ENCODE measurements around the gene IGF2. TPM values are rescaled to one million over a fixed set of nuclear protein-coding genes. Genes with fewer than 3 reads are reported as not detected.

Gene IGF2
- total RNA-seq (2022) (0.29 and 0.35 TPM in 2 replicates), Bru-seq, nascent RNA (not detected), BruChase-seq, experiment 1, labeled RNA remaining after a 6-hour chase (percentile 12 among the genes with signal in this experiment), BruChase-seq, experiment 2, labeled RNA remaining after a 2-hour chase (not detected)
- long read RNA-seq: 0 reads

- DNase-seq (ENCODE audit: unreplicated experiment): no peak
- peaks cover 4% of the 10 kb centered on the region for H3K36me3 Mint-ChIP-seq (ENCODE audit: insufficient read depth, unreplicated experiment)
- intact Hi-C loops (cut with micrococcal nuclease): no loop called here
- BruUV-seq (replicated peaks): no TSS peak
- ChIA-PET CTCF (no interaction called here), POLR2A (no interaction called here)
- H3K4me1 Mint-ChIP-seq (ENCODE audit: insufficient read depth, unreplicated experiment): peaks cover 13% of the 10 kb centered on the region
- no peak for TF ChIP-seq CTCF (IDR thresholded peaks at IDR 0.05; ENCODE audit: unreplicated experiment)
- H3K4me3 Mint-ChIP-seq (ENCODE audit: unreplicated experiment): peak within 1 kb of the TSS; percentile 57
- peaks cover 65% of the 10 kb centered on the region for H3K27me3 Mint-ChIP-seq (ENCODE audit: insufficient read depth, unreplicated experiment)
- no peak within 1 kb of the TSS for H3K27ac Mint-ChIP-seq (ENCODE audit: low read depth, unreplicated experiment)
- H3K9me3 Mint-ChIP-seq (ENCODE audit: unreplicated experiment): no peaks in the 10 kb centered on the region
These were observed at the start of gene IGF2 for GRCh38 chr11:2139123-2139521. Gene IGF2, minus strand, starts transcription at chr11:2139389. Its CDS starts 3,866 bp downstream, at chr11:2135523.

- Mint-ChIP-seq H3K4me1 (ENCODE audit: insufficient read depth, unreplicated experiment) (peaks cover 28% of the 10 kb centered on the region), H3K4me3 (ENCODE audit: unreplicated experiment) (no peak overlapping the region), H3K9me3 (ENCODE audit: unreplicated experiment) (no peaks in the 10 kb centered on the region), H3K27me3 (ENCODE audit: insufficient read depth, unreplicated experiment) (no peaks in the 10 kb centered on the region), H3K27ac (ENCODE audit: low read depth, unreplicated experiment) (no peak overlapping the region), H3K36me3 (ENCODE audit: insufficient read depth, unreplicated experiment) (no peaks in the 10 kb centered on the region)
- ChIA-PET CTCF (interaction anchor here (0.6 kb wide), 1 partner anchor 1312 kb away, joined by 3 read pairs; no protein-coding TSS in a partner anchor), POLR2A (no interaction called here)
- DNase-seq (ENCODE audit: unreplicated experiment): no peak
- intact Hi-C loops (cut with micrococcal nuclease): no loop called here
- BruUV-seq (replicated peaks): no TSS peak
- TF ChIP-seq CTCF (IDR thresholded peaks at IDR 0.05; ENCODE audit: unreplicated experiment): no peak
These were observed 49.6 kb upstream of the IGF2 start for GRCh38 chr11:2188745-2189144.

GRCh38 chr11:2187280-2187707 is 48.1 kb upstream of the IGF2 start:
- DNase-seq (ENCODE audit: unreplicated experiment): no peak
- Mint-ChIP-seq H3K4me3 (ENCODE audit: unreplicated experiment) (no peak overlapping the region), H3K36me3 (ENCODE audit: insufficient read depth, unreplicated experiment) (no peaks in the 10 kb centered on the region), H3K27ac (ENCODE audit: low read depth, unreplicated experiment) (no peak overlapping the region), H3K9me3 (ENCODE audit: unreplicated experiment) (no peaks in the 10 kb centered on the region), H3K27me3 (ENCODE audit: insufficient read depth, unreplicated experiment) (no peaks in the 10 kb centered on the region), H3K4me1 (ENCODE audit: insufficient read depth, unreplicated experiment) (peaks cover 21% of the 10 kb centered on the region)
- ChIA-PET CTCF (interaction anchor here (1.5 kb wide), 1 partner anchor 233 kb away, joined by 12 read pairs; no protein-coding TSS in a partner anchor), POLR2A (no interaction called here)
- no peak for TF ChIP-seq CTCF (IDR thresholded peaks at IDR 0.05; ENCODE audit: unreplicated experiment)
- intact Hi-C loops (cut with micrococcal nuclease): no loop called here
- no TSS peak for BruUV-seq (replicated peaks)

- ChIA-PET CTCF (interaction anchor here (0.6 to 1.5 kb wide), 4 partner anchors 13 to 233 kb away, joined by 3 to 12 read pairs (median 4); partner anchors contain the start of genes C11orf21 and TSPAN32), POLR2A (no interaction called here)
- H3K4me3 Mint-ChIP-seq (ENCODE audit: unreplicated experiment): no peak overlapping the region
- H3K9me3 Mint-ChIP-seq (ENCODE audit: unreplicated experiment): no peaks in the 10 kb centered on the region
- BruUV-seq (replicated peaks): no TSS peak
- DNase-seq (ENCODE audit: unreplicated experiment): peak; percentile 25
- no peak overlapping the region for H3K27ac Mint-ChIP-seq (ENCODE audit: low read depth, unreplicated experiment)
- intact Hi-C loops (cut with micrococcal nuclease): no loop called here
- TF ChIP-seq CTCF (IDR thresholded peaks at IDR 0.05; ENCODE audit: unreplicated experiment): peak; percentile 36
- H3K4me1 Mint-ChIP-seq (ENCODE audit: insufficient read depth, unreplicated experiment): peaks cover 21% of the 10 kb centered on the region
- H3K27me3 Mint-ChIP-seq (ENCODE audit: insufficient read depth, unreplicated experiment): no peaks in the 10 kb centered on the region
- H3K36me3 Mint-ChIP-seq (ENCODE audit: insufficient read depth, unreplicated experiment): no peaks in the 10 kb centered on the region
These were observed 47.6 kb upstream of the IGF2 start for GRCh38 chr11:2186669-2187279.

Data from MCF 10A (cell line).